HEK293 (cell line): ENCODE data around the gene HS3ST1.
"Not testable (repeated sequence)": the region's sequence is repeated elsewhere in the genome, so short reads cannot be mapped to it uniquely, and the experiment has no call there.

ENCODE experiments used
- CTCF ChIA-PET: fragments of 350-600 bp; formaldehyde crosslinking; extraction: SDS; loops from one replicate; lab custom pipeline; 2021; ENCODE audit warnings: antibody characterized with exemption; lab: Yijun Ruan, JAX
- POLR2A ChIA-PET: fragments of 300-600 bp; formaldehyde crosslinking; extraction: SDS; loops from one replicate; lab custom pipeline; 2020; ENCODE audit warnings: antibody characterized with exemption, inconsistent platforms; lab: Yijun Ruan, JAX
- H3K27ac ChIP-seq: fragments of 200-500 bp; sonication (Bioruptor generic); 2 replicates; pipeline ENCODE4 v1.5.1; 2014; ENCODE audit warnings: low read depth, low read length, control low read depth, inconsistent platforms; ENCODE audit errors: extremely low read depth
- H3K36me3 ChIP-seq, 2 experiments: fragments of 200-500 bp in 1 of 2; sonication (Bioruptor generic) in 1 of 2; 1 replicate in 1 of 2; 2 replicates in 1 of 2; pipeline ENCODE4 v1.5.1; 2014 to 2017; ENCODE audit warnings: inconsistent platforms in 2 of 2, low read length in 2 of 2; ENCODE audit not compliant: control insufficient read depth in 2 of 2, insufficient read depth in 1 of 2
- H3K4me1 ChIP-seq: fragments of 200-500 bp; sonication (Bioruptor generic); 2 replicates; pipeline ENCODE4 v1.5.1; 2014; ENCODE audit warnings: mild to moderate bottlenecking, low read length, inconsistent platforms; ENCODE audit not compliant: control insufficient read depth, insufficient read depth
- H3K4me3 ChIP-seq: 2 replicates; pipeline ENCODE4 v1.5.1; 2011; ENCODE audit warnings: low read depth, mild to moderate bottlenecking, control low read depth, low read length, moderate library complexity
- H3K9me3 ChIP-seq: fragments of 200-500 bp; sonication (Bioruptor generic); 2 replicates; pipeline ENCODE4 v1.5.1; 2014; ENCODE audit warnings: low read depth, low read length, inconsistent platforms; ENCODE audit not compliant: control insufficient read depth, insufficient read depth
- INSM2 ChIP-seq: fragments of 450-650 bp; formaldehyde crosslinking; IDR thresholded peaks from 2 replicates; pipeline ENCODE4 v1.5.1; 2016; ENCODE audit warnings: missing biosample characterization, missing genetic modification characterization
- KLF17 ChIP-seq: fragments of 450-650 bp; formaldehyde crosslinking; IDR thresholded peaks from 2 replicates; pipeline ENCODE4 v1.5.1; 2016; ENCODE audit warnings: missing biosample characterization, missing genetic modification characterization
- SP3 ChIP-seq: fragments of 450-650 bp; formaldehyde crosslinking; IDR thresholded peaks from 2 replicates; pipeline ENCODE4 v1.5.1; 2016; ENCODE audit warnings: missing biosample characterization, missing genetic modification characterization
- ZEB2 ChIP-seq: fragments of 450-650 bp; formaldehyde crosslinking; IDR thresholded peaks from 2 replicates; pipeline ENCODE4 v1.5.1; 2016; ENCODE audit warnings: missing biosample characterization, missing genetic modification characterization
- ZNF114 ChIP-seq: fragments of 450-650 bp; formaldehyde crosslinking; IDR thresholded peaks from 2 replicates; pipeline ENCODE4 v1.5.0; 2017; ENCODE audit warnings: missing biosample characterization, missing genetic modification characterization
- ZNF16 ChIP-seq: fragments of 450-650 bp; formaldehyde crosslinking; IDR thresholded peaks from 2 replicates; pipeline ENCODE4 v1.5.1; 2016; ENCODE audit warnings: low read depth, missing biosample characterization, missing genetic modification characterization
- ZNF169 ChIP-seq: fragments of 450-650 bp; formaldehyde crosslinking; IDR thresholded peaks from 2 replicates; pipeline ENCODE4 v1.5.1; 2016; ENCODE audit warnings: missing biosample characterization, missing genetic modification characterization
- ZNF174 ChIP-seq: fragments of 450-650 bp; formaldehyde crosslinking; IDR thresholded peaks from 2 replicates; pipeline ENCODE4 v1.5.0; 2017; ENCODE audit warnings: missing biosample characterization, mild to moderate bottlenecking, missing genetic modification characterization
- ZNF248 ChIP-seq: fragments of 450-650 bp; formaldehyde crosslinking; IDR thresholded peaks from 2 replicates; pipeline ENCODE4 v1.5.1; 2017; ENCODE audit warnings: missing biosample characterization, missing genetic modification characterization
- ZNF426 ChIP-seq: fragments of 450-650 bp; formaldehyde crosslinking; IDR thresholded peaks from 2 replicates; pipeline ENCODE4 v1.5.1; 2017; ENCODE audit warnings: missing biosample characterization, missing genetic modification characterization, mild to moderate bottlenecking, inconsistent platforms, moderate library complexity
- ZNF449 ChIP-seq: fragments of 450-650 bp; formaldehyde crosslinking; IDR thresholded peaks from 2 replicates; pipeline ENCODE4 v1.5.1; 2017; ENCODE audit warnings: missing biosample characterization, mild to moderate bottlenecking, missing genetic modification characterization, moderate library complexity
- ZNF544 ChIP-seq: fragments of 450-650 bp; formaldehyde crosslinking; IDR thresholded peaks from 2 replicates; pipeline ENCODE4 v1.5.0; 2017; ENCODE audit warnings: missing biosample characterization, missing genetic modification characterization
- ZNF548 ChIP-seq: fragments of 450-650 bp; formaldehyde crosslinking; IDR thresholded peaks from 2 replicates; pipeline ENCODE4 v1.5.1; 2016; ENCODE audit warnings: missing biosample characterization, missing genetic modification characterization
- ZNF776 ChIP-seq: fragments of 450-650 bp; formaldehyde crosslinking; IDR thresholded peaks from 2 replicates; pipeline ENCODE4 v1.5.0; 2017; ENCODE audit warnings: missing biosample characterization, missing genetic modification characterization, borderline replicate concordance
- ZNF837 ChIP-seq: fragments of 450-650 bp; formaldehyde crosslinking; IDR thresholded peaks from 2 replicates; pipeline ENCODE4 v1.5.1; 2016; ENCODE audit warnings: missing biosample characterization, missing genetic modification characterization
- TF ChIP-seq, protein P1 (sequence below): fragments of 450-650 bp; formaldehyde crosslinking; IDR thresholded peaks from 2 replicates; pipeline ENCODE4 v1.5.1; 2016; ENCODE audit warnings: missing biosample characterization, missing genetic modification characterization
- TF ChIP-seq, protein P2 (sequence below): fragments of 450-650 bp; IDR thresholded peaks from 2 replicates; pipeline ENCODE4 v1.5.1; 2018; ENCODE audit warnings: missing biosample characterization, missing genetic modification characterization
- TF ChIP-seq, protein P3 (sequence below): fragments of 450-650 bp; formaldehyde crosslinking; IDR thresholded peaks from 2 replicates; pipeline ENCODE4 v1.5.1; 2017; ENCODE audit warnings: missing biosample characterization, missing genetic modification characterization

HS3ST1 gene

GRCh38 chr4:11397146-11397545, 31.5 kb downstream of the HS3ST1 start (continued):
- no peak for TF ChIP-seq ZNF837 (tag by site-specific recombination)
- TF ChIP-seq ZNF544 (tag by site-specific recombination) = no peak
- TF ChIP-seq ZNF114 = no peak
- TF ChIP-seq, protein P1, sequence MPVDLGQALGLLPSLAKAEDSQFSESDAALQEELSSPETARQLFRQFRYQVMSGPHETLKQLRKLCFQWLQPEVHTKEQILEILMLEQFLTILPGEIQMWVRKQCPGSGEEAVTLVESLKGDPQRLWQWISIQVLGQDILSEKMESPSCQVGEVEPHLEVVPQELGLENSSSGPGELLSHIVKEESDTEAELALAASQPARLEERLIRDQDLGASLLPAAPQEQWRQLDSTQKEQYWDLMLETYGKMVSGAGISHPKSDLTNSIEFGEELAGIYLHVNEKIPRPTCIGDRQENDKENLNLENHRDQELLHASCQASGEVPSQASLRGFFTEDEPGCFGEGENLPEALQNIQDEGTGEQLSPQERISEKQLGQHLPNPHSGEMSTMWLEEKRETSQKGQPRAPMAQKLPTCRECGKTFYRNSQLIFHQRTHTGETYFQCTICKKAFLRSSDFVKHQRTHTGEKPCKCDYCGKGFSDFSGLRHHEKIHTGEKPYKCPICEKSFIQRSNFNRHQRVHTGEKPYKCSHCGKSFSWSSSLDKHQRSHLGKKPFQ (tag by site-specific recombination) = no peak
- TF ChIP-seq, protein P2, sequence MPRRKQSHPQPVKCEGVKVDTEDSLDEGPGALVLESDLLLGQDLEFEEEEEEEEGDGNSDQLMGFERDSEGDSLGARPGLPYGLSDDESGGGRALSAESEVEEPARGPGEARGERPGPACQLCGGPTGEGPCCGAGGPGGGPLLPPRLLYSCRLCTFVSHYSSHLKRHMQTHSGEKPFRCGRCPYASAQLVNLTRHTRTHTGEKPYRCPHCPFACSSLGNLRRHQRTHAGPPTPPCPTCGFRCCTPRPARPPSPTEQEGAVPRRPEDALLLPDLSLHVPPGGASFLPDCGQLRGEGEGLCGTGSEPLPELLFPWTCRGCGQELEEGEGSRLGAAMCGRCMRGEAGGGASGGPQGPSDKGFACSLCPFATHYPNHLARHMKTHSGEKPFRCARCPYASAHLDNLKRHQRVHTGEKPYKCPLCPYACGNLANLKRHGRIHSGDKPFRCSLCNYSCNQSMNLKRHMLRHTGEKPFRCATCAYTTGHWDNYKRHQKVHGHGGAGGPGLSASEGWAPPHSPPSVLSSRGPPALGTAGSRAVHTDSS (tag by site-specific recombination) = no peak
- no peak for TF ChIP-seq ZNF248 (tag by site-specific recombination)
- no peak for TF ChIP-seq INSM2 (tag by site-specific recombination)
- no peak for TF ChIP-seq KLF17 (tag by site-specific recombination)
- TF ChIP-seq ZNF776 (tag by site-specific recombination) = no peak
- no peak for TF ChIP-seq ZNF449 (tag by site-specific recombination)
- no peak for TF ChIP-seq ZNF174 (tag by site-specific recombination)
- TF ChIP-seq, protein P3, sequence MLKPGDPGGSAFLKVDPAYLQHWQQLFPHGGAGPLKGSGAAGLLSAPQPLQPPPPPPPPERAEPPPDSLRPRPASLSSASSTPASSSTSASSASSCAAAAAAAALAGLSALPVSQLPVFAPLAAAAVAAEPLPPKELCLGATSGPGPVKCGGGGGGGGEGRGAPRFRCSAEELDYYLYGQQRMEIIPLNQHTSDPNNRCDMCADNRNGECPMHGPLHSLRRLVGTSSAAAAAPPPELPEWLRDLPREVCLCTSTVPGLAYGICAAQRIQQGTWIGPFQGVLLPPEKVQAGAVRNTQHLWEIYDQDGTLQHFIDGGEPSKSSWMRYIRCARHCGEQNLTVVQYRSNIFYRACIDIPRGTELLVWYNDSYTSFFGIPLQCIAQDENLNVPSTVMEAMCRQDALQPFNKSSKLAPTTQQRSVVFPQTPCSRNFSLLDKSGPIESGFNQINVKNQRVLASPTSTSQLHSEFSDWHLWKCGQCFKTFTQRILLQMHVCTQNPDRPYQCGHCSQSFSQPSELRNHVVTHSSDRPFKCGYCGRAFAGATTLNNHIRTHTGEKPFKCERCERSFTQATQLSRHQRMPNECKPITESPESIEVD = no peak
- no peak for TF ChIP-seq SP3 (tag by site-specific recombination)
- no peak for TF ChIP-seq ZNF548 (tag by site-specific recombination)

- no peak for TF ChIP-seq ZEB2 (tag by site-specific recombination)
- no peak for TF ChIP-seq ZNF16 (tag by site-specific recombination)
- no peak for TF ChIP-seq ZNF426 (tag by site-specific recombination)
- no peak for TF ChIP-seq ZNF169 (tag by site-specific recombination)
- ChIA-PET POLR2A (no interaction called here), CTCF (no interaction called here)
- H3K4me3 ChIP-seq = no peak overlapping the region
- no peak overlapping the region for H3K27ac ChIP-seq
- H3K9me3 ChIP-seq = no peaks in the 10 kb centered on the region
- no peaks in the 10 kb centered on the region for H3K4me1 ChIP-seq
- no peaks in the 10 kb centered on the region for H3K36me3 ChIP-seq
Observed at GRCh38 chr4:11393551-11393950, 35.1 kb downstream of the HS3ST1 start.

DNA sequence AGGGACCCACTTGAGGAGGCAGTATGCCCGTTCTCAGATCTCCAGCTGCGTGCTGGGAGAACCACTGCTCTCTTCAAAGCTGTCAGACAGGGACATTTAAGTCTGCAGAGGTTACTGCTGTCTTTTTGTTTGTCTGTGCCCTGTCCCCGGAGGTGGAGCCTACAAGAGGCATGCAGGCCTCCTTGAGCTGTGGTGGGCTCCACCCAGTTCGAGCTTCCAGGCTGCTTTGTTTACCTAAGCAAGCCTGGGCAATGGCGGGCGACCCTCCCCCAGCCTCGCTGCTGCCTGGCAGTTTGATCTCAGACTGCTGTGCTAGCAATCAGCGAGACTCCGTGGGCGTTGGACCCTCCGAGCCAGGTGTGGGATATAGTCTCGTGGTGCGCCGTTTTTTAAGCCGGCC, 44.6 kb downstream of the HS3ST1 start:
- H3K4me3 ChIP-seq, H3K27ac ChIP-seq, H3K36me3 ChIP-seq, H3K9me3 ChIP-seq, POLR2A ChIA-PET, H3K4me1 ChIP-seq, CTCF ChIA-PET: not testable (repeated sequence)
